HG03066 (cell line): Measurements from ENCODE around the gene BRD3OS.

Source experiments
- ATAC-seq: cut with Tn5 transposase; IDR thresholded peaks from one replicate; pipeline ENCODE4 v1.9.1; 2021; ENCODE audit warnings: low read depth; ENCODE audit not compliant: unreplicated experiment

The BRD3OS gene

DNA sequence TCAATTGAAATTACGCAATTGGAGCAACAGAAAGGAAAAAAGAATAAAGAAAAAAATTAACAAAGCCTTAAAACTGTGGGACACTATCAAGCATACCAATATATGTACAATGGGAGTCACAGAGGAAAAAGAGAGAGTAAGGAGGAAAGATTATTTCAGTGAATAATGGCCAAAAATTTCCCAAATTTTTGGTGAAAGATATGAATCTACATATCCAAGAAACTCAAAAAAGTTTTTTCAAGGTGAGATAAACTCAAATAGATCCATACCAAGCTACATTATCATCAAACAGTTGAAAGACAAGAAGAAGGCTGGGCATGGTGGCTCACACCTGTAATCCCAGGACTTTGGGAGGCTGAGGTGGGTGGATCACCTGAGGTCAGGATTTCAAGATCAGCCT lies 51.4 kb downstream of the BRD3OS start:
- no peak for ATAC-seq
